A673 (cell line): ENCODE results near the gene HNRNPA2B1. TPM values are rescaled to one million over a fixed set of nuclear protein-coding genes. Genes with fewer than 3 reads are reported as not detected.

Source experiments
- BruUV-seq: library from RNA; stranded (reverse); fragments of 400-500 nt; replicated peaks from 2 replicates; lab custom pipeline; 2021; lab: Mats Ljungman, UMichigan
- CTCF ChIA-PET: fragments of 300-600 bp; sonication (Branson Sonifier 250); formaldehyde crosslinking; loops from one replicate; lab custom pipeline; 2022; ENCODE audit warnings: antibody characterized with exemption; lab: Charles Lee
- POLR2A ChIA-PET: fragments of 300-600 bp; sonication (Branson Sonifier 250); formaldehyde crosslinking; loops from one replicate; lab custom pipeline; 2022; ENCODE audit warnings: antibody characterized with exemption; ENCODE audit not compliant: low non-redundant PET; lab: Charles Lee
- DNase-seq: peaks from one replicate; pipeline ENCODE4 v3.0.0-alpha.2; 2015; ENCODE audit warnings: low spot score
- H3K27ac ChIP-seq: fragments of 200-600 bp; sonication (generic); 2 replicates; pipeline ENCODE4 v1.5.1; 2016; ENCODE audit warnings: mixed run types, low read depth, mild to moderate bottlenecking, mixed read lengths, antibody characterized with exemption, low read length; ENCODE audit not compliant: poor library complexity, severe bottlenecking
- H3K27me3 ChIP-seq: fragments of 200-600 bp; sonication (generic); replicated peaks from 2 replicates; pipeline ENCODE4 v1.6.1; 2017; ENCODE audit warnings: mixed run types, low read depth, mild to moderate bottlenecking, mixed read lengths, antibody characterized with exemption, low read length; ENCODE audit not compliant: insufficient read depth, poor library complexity
- H3K36me3 ChIP-seq: fragments of 200-600 bp; sonication (generic); 2 replicates; pipeline ENCODE4 v1.6.1; 2016; ENCODE audit warnings: mixed run types, mild to moderate bottlenecking, mixed read lengths, antibody characterized with exemption, low read length; ENCODE audit not compliant: insufficient read depth, poor library complexity, severe bottlenecking
- H3K4me1 ChIP-seq: fragments of 200-600 bp; sonication (generic); 2 replicates; pipeline ENCODE4 v1.6.1; 2017; ENCODE audit warnings: mixed run types, mild to moderate bottlenecking, mixed read lengths, antibody characterized with exemption, low read length; ENCODE audit not compliant: insufficient read depth, poor library complexity, severe bottlenecking
- H3K4me3 ChIP-seq: fragments of 200-600 bp; sonication (generic); 2 replicates; pipeline ENCODE4 v1.5.1; 2016; ENCODE audit warnings: low read depth, mixed run types, mild to moderate bottlenecking, mixed read lengths, low read length; ENCODE audit not compliant: poor library complexity, severe bottlenecking
- H3K9me3 ChIP-seq: fragments of 200-600 bp; sonication (generic); 2 replicates; pipeline ENCODE4 v1.6.1; 2016; ENCODE audit warnings: mixed run types, low read depth, mild to moderate bottlenecking, mixed read lengths, antibody characterized with exemption, low read length; ENCODE audit not compliant: poor library complexity, severe bottlenecking
- EZH2 ChIP-seq: fragments of 200-600 bp; sonication (generic); IDR thresholded peaks from 2 replicates; pipeline ENCODE4 v1.6.1; 2017; ENCODE audit warnings: borderline replicate concordance, low read depth, mild to moderate bottlenecking, mixed read lengths, antibody characterized with exemption, low read length; ENCODE audit not compliant: poor library complexity, severe bottlenecking
- intact Hi-C: fragments of 100-400 bp; cut with micrococcal nuclease; formaldehyde crosslinking; loops from one replicate; pipeline ENCODE4 v1.10.0; 2022; ENCODE audit not compliant: unreplicated experiment
- total RNA-seq: library from RNA; stranded (reverse); gene quantifications from 2 replicates; pipeline ENCODE4 v1.2.3, GENCODE V29; 2021
- TF ChIP-seq, protein P1 (sequence below): fragments of 300-800, 200-600 bp; sonication (generic); conservative IDR thresholded peaks from 2 replicates; pipeline ENCODE4 v1.5.1; 2017; ENCODE audit warnings: low read depth, mild to moderate bottlenecking, antibody characterized with exemption, low read length, moderate library complexity, mixed read lengths

The HNRNPA2B1 gene
- total RNA-seq, 1 experiment from 2014 or later: 1,229 TPM

DNA sequence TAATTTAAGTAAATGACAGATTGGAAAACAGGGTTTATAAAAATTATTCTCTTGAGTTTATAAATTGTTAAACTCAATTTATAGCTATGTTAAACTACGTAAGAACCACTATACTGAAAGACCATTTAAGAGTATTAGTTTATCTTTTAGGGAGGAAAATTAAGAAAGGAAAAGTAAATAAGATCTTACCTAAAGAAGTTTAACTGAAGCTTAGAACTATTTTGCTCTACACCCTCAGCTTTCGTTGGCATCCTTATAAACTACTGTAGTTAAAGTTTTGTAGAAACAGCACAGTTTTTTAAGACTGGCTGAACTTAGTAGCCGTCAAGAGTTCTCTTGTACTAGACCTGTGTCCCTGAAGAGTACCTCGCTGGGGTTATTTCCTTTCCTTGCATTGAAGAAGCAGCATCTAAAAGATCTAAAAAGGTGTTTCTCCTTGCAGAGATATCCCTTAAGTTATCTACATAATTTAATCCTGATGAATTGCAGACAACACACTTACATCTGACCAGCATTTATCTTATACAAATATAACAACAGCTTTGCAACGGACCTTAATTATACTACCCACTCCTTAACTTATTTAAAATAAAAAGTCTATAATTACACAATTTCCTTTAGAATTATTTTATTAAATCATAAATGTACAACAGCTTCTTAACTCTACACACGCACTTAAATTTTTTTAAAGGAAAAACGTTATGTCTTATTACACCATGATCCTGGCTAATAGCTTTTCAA lies 9.1 kb downstream of the HNRNPA2B1 start:
- peaks cover 38% of the 10 kb centered on the region for H3K4me1 ChIP-seq
- BruUV-seq: no TSS peak
- POLR2A ChIA-PET: interaction anchor here (0.6 to 1.3 kb wide), 3 partner anchors 101 to 295 kb away, joined by 3 to 5 read pairs (median 4); no protein-coding TSS in a partner anchor
- no peak overlapping the region for H3K4me3 ChIP-seq
- H3K9me3 ChIP-seq: no peaks in the 10 kb centered on the region
- H3K27ac ChIP-seq: no peak overlapping the region
- no peak for DNase-seq
- peaks cover 87% of the 10 kb centered on the region for H3K36me3 ChIP-seq
- intact Hi-C loops: no loop called here
- no peaks in the 10 kb centered on the region for H3K27me3 ChIP-seq
- TF ChIP-seq EZH2: no peak
- TF ChIP-seq, protein P1, sequence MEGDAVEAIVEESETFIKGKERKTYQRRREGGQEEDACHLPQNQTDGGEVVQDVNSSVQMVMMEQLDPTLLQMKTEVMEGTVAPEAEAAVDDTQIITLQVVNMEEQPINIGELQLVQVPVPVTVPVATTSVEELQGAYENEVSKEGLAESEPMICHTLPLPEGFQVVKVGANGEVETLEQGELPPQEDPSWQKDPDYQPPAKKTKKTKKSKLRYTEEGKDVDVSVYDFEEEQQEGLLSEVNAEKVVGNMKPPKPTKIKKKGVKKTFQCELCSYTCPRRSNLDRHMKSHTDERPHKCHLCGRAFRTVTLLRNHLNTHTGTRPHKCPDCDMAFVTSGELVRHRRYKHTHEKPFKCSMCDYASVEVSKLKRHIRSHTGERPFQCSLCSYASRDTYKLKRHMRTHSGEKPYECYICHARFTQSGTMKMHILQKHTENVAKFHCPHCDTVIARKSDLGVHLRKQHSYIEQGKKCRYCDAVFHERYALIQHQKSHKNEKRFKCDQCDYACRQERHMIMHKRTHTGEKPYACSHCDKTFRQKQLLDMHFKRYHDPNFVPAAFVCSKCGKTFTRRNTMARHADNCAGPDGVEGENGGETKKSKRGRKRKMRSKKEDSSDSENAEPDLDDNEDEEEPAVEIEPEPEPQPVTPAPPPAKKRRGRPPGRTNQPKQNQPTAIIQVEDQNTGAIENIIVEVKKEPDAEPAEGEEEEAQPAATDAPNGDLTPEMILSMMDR: no peak
- CTCF ChIA-PET: no interaction called here

DNA sequence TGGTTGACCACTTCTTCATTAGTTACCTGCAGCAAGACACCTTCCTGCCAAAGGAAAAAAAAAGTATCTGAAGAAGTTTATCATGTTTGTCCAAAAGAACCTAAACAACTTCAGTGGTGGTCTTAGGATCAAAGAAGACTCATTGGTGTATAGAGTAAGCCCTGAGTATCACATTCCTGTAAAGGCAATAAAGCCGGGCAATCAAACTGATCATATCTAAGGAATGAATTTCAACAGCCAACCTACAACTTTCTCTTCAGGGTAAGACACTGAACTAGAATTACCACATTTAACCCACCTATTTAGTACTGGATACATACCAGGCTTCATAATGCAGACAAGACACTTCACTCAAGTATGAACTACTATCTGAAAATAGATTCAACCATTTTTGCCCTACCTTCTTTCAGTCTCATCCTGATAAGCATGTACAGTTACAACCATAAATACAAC lies 10.1 kb downstream of the HNRNPA2B1 start:
- intact Hi-C loops: no loop called here
- Histone ChIP-seq H3K9me3 (no peaks in the 10 kb centered on the region), H3K27ac (no peak overlapping the region), H3K4me3 (no peak overlapping the region), H3K27me3 (no peaks in the 10 kb centered on the region), H3K36me3 (peaks cover 80% of the 10 kb centered on the region), H3K4me1 (peaks cover 28% of the 10 kb centered on the region)
- POLR2A ChIA-PET: no interaction called here
- no TSS peak for BruUV-seq
- no peak for TF ChIP-seq EZH2
- TF ChIP-seq, protein P1: no peak
- no peak for DNase-seq
- CTCF ChIA-PET: no interaction called here

DNA sequence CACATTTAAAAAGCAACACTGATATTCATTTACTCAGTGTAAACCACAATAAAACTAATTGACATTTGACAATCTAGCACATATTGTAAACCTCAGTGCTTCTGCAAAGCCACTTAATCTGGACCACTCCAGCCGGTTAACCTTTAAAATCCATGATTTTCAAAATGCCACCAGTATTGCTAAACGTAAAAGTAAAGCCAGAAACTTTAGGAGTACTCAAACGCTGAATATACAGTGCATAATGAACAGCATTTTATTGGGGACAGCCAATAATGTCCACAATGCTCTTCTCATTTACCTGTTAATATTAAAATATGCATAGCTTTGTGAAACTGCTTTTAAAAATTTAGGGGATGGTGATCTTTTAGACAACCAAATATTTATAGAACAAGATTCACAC lies 10.8 kb downstream of the HNRNPA2B1 start:
- H3K27ac ChIP-seq: no peak overlapping the region
- no peaks in the 10 kb centered on the region for H3K9me3 ChIP-seq
- TF ChIP-seq EZH2: no peak
- TF ChIP-seq, protein P1: no peak
- intact Hi-C loops: no loop called here
- no peak overlapping the region for H3K4me3 ChIP-seq
- H3K4me1 ChIP-seq: peaks cover 21% of the 10 kb centered on the region
- ChIA-PET CTCF (no interaction called here), POLR2A (no interaction called here)
- H3K36me3 ChIP-seq: peaks cover 73% of the 10 kb centered on the region
- DNase-seq: no peak
- no TSS peak for BruUV-seq
- H3K27me3 ChIP-seq: no peaks in the 10 kb centered on the region
